ENCODE data around the gene MAS1. TPM values are rescaled to one million over a fixed set of nuclear protein-coding genes. Genes with fewer than 3 reads are reported as not detected.
"Not testable (repeated sequence)": the region's sequence is repeated elsewhere in the genome, so short reads cannot be mapped to it uniquely, and the experiment has no call there.

The MAS1 gene
- polyA plus RNA-seq (2013, experiment 1 of 2; ENCODE audit: insufficient read length) = 0.01 TPM
- 0.02 TPM for polyA plus RNA-seq (2013, experiment 2 of 2; ENCODE audit: insufficient read length)

GRCh38 chr6:159890792-159891191 lies at the start of gene MAS1:
MAS1 (plus strand) TSS chr6:159890988; CDS start chr6:159906956, 15,968 bp downstream.
- DNase-seq = no peak

- no peak for DNase-seq
Measured at GRCh38 chr6:159842035-159842434, 48.8 kb upstream of the MAS1 start.

- no peak for DNase-seq
Measured at GRCh38 chr6:159844737-159845645, 45.8 kb upstream of the MAS1 start.

- not testable (repeated sequence) for DNase-seq
Measured at GRCh38 chr6:159848552-159848951, 42.2 kb upstream of the MAS1 start.

GRCh38 chr6:159849851-159850250 lies 40.9 kb upstream of the MAS1 start:
- DNase-seq = not testable (repeated sequence)

- DNase-seq = no peak
Measured at GRCh38 chr6:159852877-159853276, 37.9 kb upstream of the MAS1 start.

- no peak for DNase-seq
Measured at GRCh38 chr6:159853754-159854153, 37.0 kb upstream of the MAS1 start.

GRCh38 chr6:159854959-159855358 lies 35.8 kb upstream of the MAS1 start:
- no peak for DNase-seq

GRCh38 chr6:159858259-159858658 lies 32.5 kb upstream of the MAS1 start:
- no peak for DNase-seq

GRCh38 chr6:159860482-159860881 lies 30.3 kb upstream of the MAS1 start:
- no peak for DNase-seq

GRCh38 chr6:159862103-159862502 lies 28.7 kb upstream of the MAS1 start:
- DNase-seq = no peak

- DNase-seq = peak; percentile 67
Measured at GRCh38 chr6:159863341-159863740, 27.4 kb upstream of the MAS1 start.

- no peak for DNase-seq
Measured at GRCh38 chr6:159865226-159865920, 25.4 kb upstream of the MAS1 start.

GRCh38 chr6:159866286-159867247 lies 24.2 kb upstream of the MAS1 start:
- no peak for DNase-seq

- DNase-seq = no peak
Measured at GRCh38 chr6:159871241-159871640, 19.5 kb upstream of the MAS1 start.

GRCh38 chr6:159871906-159872305 lies 18.9 kb upstream of the MAS1 start:
- DNase-seq = peak; percentile 14

- no peak for DNase-seq
Measured at GRCh38 chr6:159874435-159874834, 16.4 kb upstream of the MAS1 start.

GRCh38 chr6:159875194-159875593 lies 15.6 kb upstream of the MAS1 start:
- DNase-seq = no peak

- DNase-seq = no peak
Measured at GRCh38 chr6:159876242-159876641, 14.5 kb upstream of the MAS1 start.

- DNase-seq = no peak
Measured at GRCh38 chr6:159877256-159877808, 13.5 kb upstream of the MAS1 start.

- no peak for DNase-seq
Measured at GRCh38 chr6:159878341-159878740, 12.4 kb upstream of the MAS1 start.

- DNase-seq = no peak
Measured at GRCh38 chr6:159879856-159880255, 10.9 kb upstream of the MAS1 start.
